A549 (cell line): ENCODE results near the gene ZNF790. TPM values are rescaled to one million over a fixed set of nuclear protein-coding genes. Genes with fewer than 3 reads are reported as not detected.

Experiments used
- ATAC-seq, 2 experiments: fragments of 200-7000 bp in 1 of 2; fragments of >200 bp in 1 of 2; cut with Nextera tagmentation in 1 of 2; cut with Tn5 transposase in 1 of 2; 3 replicates each; pipeline versions ENCODE4 v1.8.0 to v1.9.1; 2018 to 2020; ENCODE audit warnings: mild to moderate bottlenecking in 1 of 2, moderate library complexity in 1 of 2
- CTCF ChIA-PET: fragments of 300-600 bp; sonication (Branson Sonifier 250); formaldehyde crosslinking; extraction: SDS; loops from one replicate; lab custom pipeline; 2021; ENCODE audit warnings: antibody characterized with exemption, inconsistent platforms; lab: Yijun Ruan, JAX
- POLR2A ChIA-PET: fragments of 350-600 bp; formaldehyde crosslinking; extraction: SDS; loops from one replicate; lab custom pipeline; 2021; ENCODE audit warnings: antibody characterized with exemption, inconsistent platforms; lab: Yijun Ruan, JAX
- DNase-seq, 2 experiments: peaks; one replicate each; pipeline versions ENCODE4 v3.0.0 to v3.0.0-alpha.2; 2011 to 2016; ENCODE audit warnings: low read depth in 1 of 2, low spot score in 1 of 2
- FAIRE-seq: peaks from 2 replicates; lab custom pipeline; 2011; peaks lifted over from hg19 to GRCh38; lab: Jason Lieb, UNC
- H3K27ac ChIP-seq, 2 experiments: fragments of >200 bp; sonication (Bioruptor Twin); formaldehyde crosslinking; 3 replicates each; pipeline ENCODE4 v1.5.1; 2016 to 2017
- H3K4me1 ChIP-seq: fragments of >200 bp; sonication (Bioruptor Twin); formaldehyde crosslinking; 3 replicates; pipeline ENCODE4 v1.6.1; 2016
- H3K4me2 ChIP-seq: fragments of >200 bp; sonication (Bioruptor Twin); formaldehyde crosslinking; 3 replicates; pipeline ENCODE4 v1.6.1; 2016
- H3K4me3 ChIP-seq: fragments of >200 bp; sonication (Bioruptor Twin); formaldehyde crosslinking; 3 replicates; pipeline ENCODE4 v1.5.1; 2016
- H3K9me3 ChIP-seq: fragments of >200 bp; sonication (Bioruptor Twin); formaldehyde crosslinking; 3 replicates; pipeline ENCODE4 v1.6.1; 2016
- BCL3 ChIP-seq: fragments of >200 bp; sonication (Bioruptor Twin); formaldehyde crosslinking; IDR thresholded peaks from 3 replicates; pipeline ENCODE4 v1.6.1; 2016
- CEBPB ChIP-seq, 2 experiments: fragments of >200 bp in 1 of 2; sonication (Bioruptor Twin) in 1 of 2; formaldehyde crosslinking in 1 of 2; IDR thresholded peaks; 2 replicates each; pipeline ENCODE4 v1.6.1; 2012 to 2016
- CHD4 ChIP-seq: fragments of 200-600 bp; sonication (generic); IDR thresholded peaks from 2 replicates; pipeline ENCODE4 v1.6.1; 2016; ENCODE audit warnings: antibody characterized with exemption, mild to moderate bottlenecking, borderline replicate concordance
- CTCF ChIP-seq: fragments of >200 bp; sonication (Bioruptor Twin); formaldehyde crosslinking; IDR thresholded peaks from 3 replicates; pipeline ENCODE4 v1.5.1; 2016
- E2F6 ChIP-seq: IDR thresholded peaks from 2 replicates; pipeline ENCODE4 v1.6.1; 2012; ENCODE audit warnings: low read depth, borderline replicate concordance
- ELK1 ChIP-seq: fragments of 150-350 bp; IDR thresholded peaks from 2 replicates; pipeline ENCODE4 v1.6.1; 2014; ENCODE audit warnings: low read depth, mild to moderate bottlenecking, low read length
- FOSB ChIP-seq: fragments of 250-450 bp; sonication (Bioruptor Pico); IDR thresholded peaks from 2 replicates; pipeline ENCODE4 v1.5.0; 2020; ENCODE audit warnings: mild to moderate bottlenecking, moderate library complexity
- FOSL2 ChIP-seq, 2 experiments: fragments of 450-650 bp in 1 of 2; fragments of >200 bp in 1 of 2; sonication (Bioruptor Twin) in 1 of 2; formaldehyde crosslinking; IDR thresholded peaks; 2 replicates each; pipeline versions ENCODE4 v1.5.0 to v1.6.1; 2016 to 2020; ENCODE audit warnings: mild to moderate bottlenecking in 1 of 2, moderate library complexity in 1 of 2
- GATA3 ChIP-seq: IDR thresholded peaks from 2 replicates; pipeline ENCODE4 v1.6.1; 2012; ENCODE audit warnings: borderline replicate concordance
- HDAC2 ChIP-seq: fragments of 200-600 bp; sonication (generic); IDR thresholded peaks from 2 replicates; pipeline ENCODE4 v1.6.1; 2016
- HES2 ChIP-seq: fragments of >200 bp; sonication (Bioruptor Twin); formaldehyde crosslinking; IDR thresholded peaks from 2 replicates; pipeline ENCODE4 v1.6.1; 2016
- KDM1A ChIP-seq: fragments of 200-600 bp; sonication (generic); IDR thresholded peaks from 2 replicates; pipeline ENCODE4 v1.6.1; 2016; ENCODE audit warnings: low read depth, mild to moderate bottlenecking
- MAFK ChIP-seq: fragments of 450-650 bp; IDR thresholded peaks from 2 replicates; pipeline ENCODE4 v1.6.1; 2014; ENCODE audit not compliant: partially characterized antibody
- MAX ChIP-seq: IDR thresholded peaks from 2 replicates; pipeline ENCODE4 v1.6.1; 2012
- MYC ChIP-seq: IDR thresholded peaks from 2 replicates; pipeline ENCODE4 v1.6.1; 2012; ENCODE audit warnings: mild to moderate bottlenecking, inconsistent platforms, low read length, improper control_type of control experiment, borderline replicate concordance
- PBX3 ChIP-seq: IDR thresholded peaks from 2 replicates; pipeline ENCODE4 v1.6.1; 2012
- POLR2A ChIP-seq: IDR thresholded peaks from 2 replicates; pipeline ENCODE4 v1.6.1; 2012; ENCODE audit warnings: mild to moderate bottlenecking, low read length
- POLR2AphosphoS2 ChIP-seq: conservative IDR thresholded peaks from 2 replicates; pipeline ENCODE4 v1.6.1; 2012; ENCODE audit warnings: low read length, improper control_type of control experiment, inconsistent platforms
- RNF2 ChIP-seq: fragments of 200-600 bp; sonication (generic); IDR thresholded peaks from 2 replicates; pipeline ENCODE4 v1.6.1; 2016; ENCODE audit warnings: low read depth, mild to moderate bottlenecking, antibody characterized with exemption, moderate library complexity, borderline replicate concordance
- TFCP2L1 ChIP-seq: fragments of 250-450 bp; sonication (Bioruptor Pico); IDR thresholded peaks from 2 replicates; pipeline ENCODE4 v1.5.0; 2021; ENCODE audit warnings: mild to moderate bottlenecking
- ZC3H11A ChIP-seq: fragments of 450-650 bp; IDR thresholded peaks from 2 replicates; pipeline ENCODE4 v1.6.1; 2014; ENCODE audit warnings: antibody characterized with exemption, mild to moderate bottlenecking
- ZSCAN20 ChIP-seq: fragments of 250-450 bp; sonication (Bioruptor Pico); IDR thresholded peaks from 2 replicates; pipeline ENCODE4 v1.8.0; 2022; ENCODE audit warnings: mild to moderate bottlenecking, moderate library complexity
- WGBS: methylation state at CpG from one replicate; pipeline ENCODE4 v1.1.6; 2017; ENCODE audit errors: missing lambda C conversion rate; 5-methylcytosine and 5-hydroxymethylcytosine counted together
- polyA minus RNA-seq: library from RNA; depleted of rRNA, polyadenylated mRNA; stranded (reverse); fragments of >200 nt; gene quantifications from 2 replicates; pipeline ENCODE4 v1.2.3, GENCODE V29; 2011; rRNA and poly(A)+ RNA removed
- polyA plus RNA-seq, 4 experiments: library from polyadenylated mRNA; depleted of rRNA in 3 of 4; stranded (reverse); fragments of >200 nt; fragmentation: RNase III in 1 of 4; extraction: RNeasy Plus Mini Kit Qiagen cat#74134 plus additional on column Dnase treatment in 1 of 4; gene quantifications; 2 replicates in 3 of 4; 3 replicates in 1 of 4; pipeline ENCODE4 v1.2.3, GENCODE V29; 2011 to 2017

Gene ZNF790
- polyA plus RNA-seq (2011; rRNA removed) (0.37 and 0.52 TPM in 2 replicates), polyA plus RNA-seq (2017; fragmentation: RNase III; extraction: RNeasy Plus Mini Kit Qiagen cat#74134 plus additional on column Dnase treatment) (0.42 to 0.66 TPM (median 0.56 TPM) in 3 replicates), polyA minus RNA-seq (0.17 and 0.29 TPM in 2 replicates)
- 0.05 and 0.12 TPM in 2 replicates for polyA plus RNA-seq (2012; cell fraction: cytosol; rRNA removed)
- polyA plus RNA-seq (2012; cell fraction: nucleus; rRNA removed): 0.02 and 0.17 TPM in 2 replicates

GRCh38 chr19:36837906-36838783 is at the start of gene ZNF790:
Gene ZNF790 (minus strand): TSS chr19:36838387. CDS start chr19:36825619, 12,768 bp downstream.
- ATAC-seq (peak; percentile 94 to 96), DNase-seq (peak; percentile 26 to 80), FAIRE-seq (no peak)
- H3K4me1 ChIP-seq: no peaks in the 10 kb centered on the region
- TF ChIP-seq MAX (0 out of 2 replicates have a peak, but pooled peaks have one; percentile 16), POLR2AphosphoS2 (no peak), POLR2A (0 out of 2 replicates have a peak, but pooled peaks have one; percentile 13)
- WGBS: 10% methylated on average over 56 of the region's 56 CpGs
- H3K27ac ChIP-seq: peak within 1 kb of the TSS in 1 of 2 experiments; percentile 26; a peak in 2 of 6 replicates
- H3K9me3 ChIP-seq: peaks cover 97% of the 10 kb centered on the region
- POLR2A ChIA-PET: interaction anchor here (0.6 kb wide), 1 partner anchor 9 kb away, joined by 5 read pairs; no protein-coding TSS in a partner anchor
- CTCF ChIA-PET: interaction anchor here (1.0 to 1.3 kb wide), 2 partner anchors 23 to 30 kb away, joined by 3 read pairs; no protein-coding TSS in a partner anchor
- peak within 1 kb of the TSS; percentile 51 for H3K4me2 ChIP-seq
- peak within 1 kb of the TSS; percentile 37 for H3K4me3 ChIP-seq

GRCh38 chr19:36876993-36877938 is 39.1 kb upstream of the ZNF790 start:
- no peak overlapping the region for H3K4me3 ChIP-seq
- no peaks in the 10 kb centered on the region for H3K4me1 ChIP-seq
- CTCF ChIA-PET: no interaction called here
- no peak for TF ChIP-seq ZC3H11A
- peak; percentile 13; the same call in 1 of the 2 replicates for TF ChIP-seq GATA3
- TF ChIP-seq CTCF: no peak
- TF ChIP-seq, all 56 proteins: peak for 1
- no peak overlapping the region for H3K4me2 ChIP-seq
- POLR2A ChIA-PET: no interaction called here
- peak; percentile 80 for FAIRE-seq
- DNase-seq: peak in 1 of 2 experiments; percentile 12
- H3K27ac ChIP-seq: no peak overlapping the region
- ATAC-seq: no peak
- whole genome bisulfite sequencing: 59% methylated on average over 10 of the region's 10 CpGs
- H3K9me3 ChIP-seq: peaks cover 95% of the 10 kb centered on the region

GRCh38 chr19:36851898-36852297 is 13.7 kb upstream of the ZNF790 start:
- ChIA-PET POLR2A (interaction anchor here (0.7 kb wide), 1 partner anchor 106 kb away, joined by 4 read pairs; no protein-coding TSS in a partner anchor), CTCF (no interaction called here)
- FAIRE-seq: no peak
- no peaks in the 10 kb centered on the region for H3K4me1 ChIP-seq
- DNase-seq: no peak
- H3K4me3 ChIP-seq: no peak overlapping the region
- 49% methylated on average over 3 of the region's 3 CpGs for WGBS
- H3K4me2 ChIP-seq: no peak overlapping the region
- ATAC-seq: no peak
- H3K27ac ChIP-seq: no peak overlapping the region
- peaks cover 95% of the 10 kb centered on the region for H3K9me3 ChIP-seq
- TF ChIP-seq CHD4 (no peak), HDAC2 (no peak), POLR2A (no peak), FOSB (CRISPR knock-in tag) (no peak), CEBPB (IDR thresholded peaks at IDR 0.05) (no peak), MYC (no peak), HES2 (no peak), ELK1 (no peak), RNF2 (no peak), POLR2AphosphoS2 (no peak), BCL3 (no peak), KDM1A (no peak), PBX3 (no peak), TFCP2L1 (CRISPR knock-in tag) (no peak), MAFK (no peak), ZSCAN20 (CRISPR knock-in tag) (no peak), FOSL2 (IDR thresholded peaks at IDR 0.05) (no peak), FOSL2 (CRISPR knock-in tag; IDR thresholded peaks at IDR 0.05) (no peak), E2F6 (no peak)
